22Rv1 (cell line): Measurements from ENCODE around the gene CDC123.

Experiments used
- CTCF ChIP-seq: fragments of 450-650 bp; IDR thresholded peaks from 2 replicates; pipeline ENCODE4 v1.5.1; 2017; ENCODE audit warnings: mild to moderate bottlenecking
- ZFX ChIP-seq: fragments of 450-650 bp; IDR thresholded peaks from 2 replicates; pipeline ENCODE4 v1.6.1; 2017; ENCODE audit warnings: antibody characterized with exemption, borderline replicate concordance

GRCh38 chr10:12179606-12180170 is 16.3 kb upstream of the CDC123 start:
- TF ChIP-seq CTCF (no peak), ZFX (no peak)
